Effector CD4-positive, alpha-beta T cell (primary cell): ENCODE measurements around the gene AFG3L2.

ENCODE experiments used
- DNase-seq: peaks from one replicate; pipeline ENCODE4 v3.0.0-alpha.2; 2020

AFG3L2 gene

DNA sequence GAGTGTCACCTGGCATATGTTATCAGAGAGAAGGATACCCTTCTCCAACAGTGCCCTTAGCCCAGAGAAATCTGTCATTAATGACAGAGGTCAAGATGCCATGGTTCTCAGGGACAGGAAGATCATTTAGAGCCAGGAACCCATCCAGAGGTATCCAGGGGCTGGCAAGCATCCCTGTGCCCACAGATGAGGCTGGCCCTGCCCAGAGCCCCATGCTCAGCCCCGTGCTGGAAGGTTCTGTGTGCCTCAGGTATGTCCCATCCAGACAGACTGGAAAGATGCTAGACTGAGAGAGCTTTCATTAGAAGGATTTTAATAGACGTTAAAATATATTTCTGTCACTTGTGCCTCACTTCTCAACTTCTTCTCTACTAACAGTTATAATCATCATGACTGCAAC is 77.2 kb downstream of the AFG3L2 start:
- no peak for DNase-seq

DNA sequence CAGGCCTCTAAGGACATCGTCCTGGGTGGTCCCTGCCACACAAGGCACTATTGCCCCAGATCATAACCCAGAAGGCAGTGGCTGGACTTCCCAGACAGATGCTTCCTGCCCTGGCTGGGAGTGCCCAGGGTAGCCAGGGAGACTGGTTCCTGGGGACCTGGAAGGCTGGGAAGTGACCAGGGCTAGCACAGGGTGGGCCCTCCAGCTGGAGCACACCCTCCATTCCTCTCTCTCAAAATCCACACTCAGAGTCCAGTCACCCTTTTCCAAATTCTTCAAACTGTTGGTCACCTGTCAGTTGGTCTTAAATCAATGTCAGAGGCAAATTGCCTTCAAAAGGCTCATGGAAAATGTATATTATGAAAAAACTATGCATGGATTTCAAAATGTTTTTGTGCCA is 80.6 kb downstream of the AFG3L2 start:
- DNase-seq, result no peak

DNA sequence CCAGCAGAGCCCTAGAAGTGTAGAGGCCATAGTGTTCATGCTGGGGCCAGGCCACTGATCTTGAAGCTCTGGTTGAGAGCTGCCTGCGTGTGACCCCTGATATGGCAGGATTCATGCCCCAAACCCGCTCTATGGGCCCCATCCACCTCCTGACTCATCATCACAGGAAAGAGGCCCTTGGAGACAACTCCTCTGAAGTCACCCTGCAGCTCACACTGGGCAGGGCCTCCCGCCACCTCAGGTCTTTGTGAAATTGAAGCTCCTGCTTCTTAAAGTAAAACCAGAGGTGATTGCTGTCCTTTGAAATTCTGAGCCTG is 81.0 kb downstream of the AFG3L2 start:
- DNase-seq, result no peak

DNA sequence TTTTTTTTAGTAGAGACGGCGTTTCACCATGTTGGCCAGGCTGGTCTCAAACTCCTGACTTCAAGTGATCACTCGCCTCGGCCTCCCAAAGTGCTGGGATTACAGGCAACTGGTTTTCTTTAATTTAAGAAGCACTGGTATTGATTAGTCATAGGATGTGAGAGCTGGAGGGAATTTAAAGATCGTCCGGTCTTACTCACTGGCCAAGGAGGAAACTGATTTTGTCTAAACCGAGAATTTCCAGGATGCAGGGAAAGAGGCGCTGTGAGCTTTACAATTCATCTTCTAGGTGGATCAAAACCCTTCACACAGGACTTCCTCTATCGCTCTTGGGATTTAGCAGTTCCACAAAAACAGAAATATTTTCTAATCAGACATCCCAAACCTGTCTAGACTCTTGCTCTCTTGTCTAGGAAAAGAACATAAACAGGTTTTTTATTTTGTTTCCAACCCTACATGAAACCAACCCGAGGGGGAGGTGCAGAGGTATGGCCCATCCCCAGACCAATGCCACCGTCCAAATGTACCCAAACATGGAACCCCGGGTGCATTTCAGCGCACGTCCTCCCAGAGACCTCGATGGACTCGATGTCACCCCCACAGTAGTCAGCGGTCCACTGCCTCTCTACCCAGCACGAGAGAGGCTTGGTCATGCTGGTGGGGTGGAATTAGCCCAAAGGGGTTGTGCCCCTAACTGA is 81.5 kb downstream of the AFG3L2 start:
- no peak for DNase-seq

DNA sequence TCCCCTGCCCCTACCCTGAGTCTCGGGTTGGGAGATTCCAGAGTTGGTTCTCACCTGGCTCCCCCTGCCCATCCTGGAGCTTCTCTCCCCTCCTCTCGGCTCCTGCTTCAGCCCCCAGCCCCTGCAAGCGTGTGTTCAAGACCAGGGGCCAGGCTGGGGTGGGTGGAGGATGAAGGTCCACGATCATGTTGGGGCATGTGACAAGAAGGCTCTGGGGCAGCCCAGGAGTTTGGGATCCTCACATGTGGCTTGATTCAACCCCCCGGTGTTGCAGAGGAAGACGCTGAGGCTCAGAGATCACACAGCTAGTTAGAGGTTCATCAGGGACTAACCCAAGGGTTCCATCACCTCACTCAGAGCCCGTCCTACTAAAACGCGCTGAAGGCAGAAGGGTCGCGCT is 83.2 kb downstream of the AFG3L2 start:
- DNase-seq, result no peak

DNA sequence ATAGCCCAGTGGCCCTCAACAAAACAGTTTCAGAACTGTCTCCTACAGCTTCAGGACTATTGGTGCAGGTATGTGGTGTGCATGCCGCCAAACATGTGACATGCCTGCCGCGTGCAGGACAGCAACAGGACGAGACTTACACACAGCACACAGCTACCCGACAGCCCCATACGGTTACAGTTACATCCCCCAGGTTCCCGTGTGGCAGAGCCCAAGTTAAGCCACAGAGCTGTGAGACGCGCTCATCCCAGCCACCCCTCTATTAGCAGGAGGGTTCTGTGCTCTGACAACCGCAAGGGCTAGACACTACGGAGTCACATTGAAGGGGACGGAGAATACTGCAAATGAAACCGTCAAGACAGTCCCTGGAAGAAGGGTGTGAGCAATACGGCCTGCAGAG is 85.3 kb downstream of the AFG3L2 start:
- DNase-seq, result no peak

DNA sequence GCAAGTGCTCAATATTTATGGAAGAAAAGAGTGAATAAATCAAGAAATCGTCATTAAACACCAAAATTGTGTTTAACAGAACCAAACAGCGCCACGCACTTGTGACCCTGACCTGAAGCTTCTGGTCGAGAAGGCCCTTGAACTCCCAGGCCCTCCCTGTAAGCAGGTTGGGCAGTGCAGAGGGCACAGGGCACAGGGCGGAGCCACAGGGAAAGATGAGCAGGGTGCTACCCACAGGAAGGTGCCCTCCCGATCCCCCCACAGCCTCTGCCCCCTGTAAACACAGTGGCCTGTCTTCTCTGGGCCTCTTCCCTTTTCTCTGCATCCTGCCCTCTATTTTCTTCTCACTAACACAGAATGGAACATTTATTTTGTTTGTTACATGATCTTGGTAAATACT is 85.9 kb downstream of the AFG3L2 start:
- DNase-seq, result no peak

DNA sequence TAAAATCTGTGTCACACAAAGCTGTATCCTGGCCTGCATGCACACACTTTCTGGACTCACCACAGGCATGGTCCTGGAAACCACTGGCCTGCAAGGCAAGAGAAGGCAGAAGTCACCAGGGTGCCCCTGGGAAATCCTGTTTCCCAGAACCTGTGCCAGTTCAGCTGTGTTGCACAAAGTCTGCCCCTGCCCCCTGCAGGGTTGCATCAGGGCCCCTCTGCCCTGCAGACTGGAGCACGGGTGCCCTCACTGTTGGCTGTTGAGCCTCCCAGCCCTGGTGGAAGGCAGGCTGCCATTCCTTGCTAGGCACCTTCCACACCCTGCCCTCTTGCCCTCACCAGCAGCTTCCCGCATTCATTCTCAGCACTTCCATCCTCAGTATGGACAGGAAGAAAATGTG is 86.9 kb downstream of the AFG3L2 start:
- DNase-seq, result no peak

DNA sequence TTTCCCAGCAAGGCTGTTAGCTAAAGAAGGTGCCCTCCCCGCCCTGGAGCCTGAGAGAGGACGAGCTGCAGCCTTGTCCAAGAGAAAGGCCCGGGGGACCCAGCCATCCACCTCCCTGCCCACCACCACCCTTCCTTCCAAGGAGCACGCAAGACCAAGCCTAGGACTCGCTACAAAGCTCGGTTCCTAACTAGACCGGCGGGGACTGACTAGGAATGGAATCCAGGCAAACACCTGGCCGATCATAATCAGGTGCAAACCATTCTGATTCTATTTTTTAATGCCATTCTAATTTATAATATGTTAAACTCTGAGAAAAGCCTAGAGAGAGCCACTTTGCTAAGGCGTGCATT is 88.6 kb downstream of the AFG3L2 start:
- no peak for DNase-seq

DNA sequence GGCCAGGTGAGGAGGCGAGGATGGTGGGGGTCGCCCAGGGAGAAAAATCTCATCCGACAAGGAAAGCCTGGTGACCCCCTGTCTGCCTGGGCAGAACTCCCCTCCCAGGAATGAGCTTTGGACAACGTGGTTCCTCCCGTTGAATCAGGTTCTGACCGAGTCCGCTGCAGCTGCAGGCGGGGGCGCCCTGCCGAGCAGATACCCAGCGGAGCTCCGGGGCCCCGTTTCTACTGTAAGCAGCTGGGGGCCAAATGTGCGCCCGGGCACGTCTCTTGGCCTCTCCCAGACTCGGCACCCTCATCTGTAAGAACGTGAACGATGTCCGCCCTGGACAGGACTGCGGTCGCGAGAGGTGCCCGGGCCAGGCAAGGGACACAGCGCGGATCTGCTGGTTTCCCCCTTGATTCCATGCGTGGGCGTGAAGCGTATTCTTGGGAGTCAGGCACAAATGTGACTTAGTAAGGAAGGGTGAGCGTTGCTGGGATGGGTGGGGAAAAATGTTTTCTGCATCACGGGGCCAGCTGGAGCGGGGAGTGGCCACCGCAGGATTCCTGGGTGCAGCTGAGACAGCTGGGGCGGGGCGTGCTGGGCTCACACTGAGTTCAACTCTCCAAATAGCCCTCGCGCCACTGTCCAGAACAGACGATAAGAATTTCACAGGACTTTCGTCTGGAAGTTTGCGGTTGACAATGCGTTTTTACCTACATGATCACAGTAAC is 89.2 kb downstream of the AFG3L2 start:
- no peak for DNase-seq

DNA sequence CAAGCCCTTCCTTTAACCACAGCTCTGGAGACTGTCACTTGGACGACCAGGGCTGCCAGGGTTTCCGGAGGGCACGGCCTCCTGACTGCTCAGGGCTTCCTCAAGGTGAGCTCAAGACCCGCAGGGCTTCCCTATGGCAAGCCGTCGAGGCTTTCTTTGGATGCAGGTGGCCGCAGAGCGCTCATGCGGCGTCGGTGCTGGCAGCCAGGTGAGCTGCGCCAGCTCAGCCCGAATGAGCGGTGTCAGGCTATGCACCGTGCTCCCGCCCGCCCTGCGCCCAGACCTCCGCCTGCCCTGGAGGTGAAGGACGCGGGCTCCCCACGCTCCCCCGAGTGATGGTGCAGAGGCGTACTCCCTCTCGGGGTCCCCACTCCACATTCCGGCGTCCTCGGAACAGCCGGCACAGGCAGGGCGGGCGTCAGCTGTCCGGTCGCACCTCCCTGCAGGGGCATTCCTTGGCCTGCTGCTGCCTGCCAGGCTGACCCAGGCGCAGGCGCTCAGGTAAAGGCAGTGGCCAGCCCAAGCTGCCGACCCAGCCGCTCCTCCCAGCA is 89.8 kb downstream of the AFG3L2 start:
- no peak for DNase-seq

DNA sequence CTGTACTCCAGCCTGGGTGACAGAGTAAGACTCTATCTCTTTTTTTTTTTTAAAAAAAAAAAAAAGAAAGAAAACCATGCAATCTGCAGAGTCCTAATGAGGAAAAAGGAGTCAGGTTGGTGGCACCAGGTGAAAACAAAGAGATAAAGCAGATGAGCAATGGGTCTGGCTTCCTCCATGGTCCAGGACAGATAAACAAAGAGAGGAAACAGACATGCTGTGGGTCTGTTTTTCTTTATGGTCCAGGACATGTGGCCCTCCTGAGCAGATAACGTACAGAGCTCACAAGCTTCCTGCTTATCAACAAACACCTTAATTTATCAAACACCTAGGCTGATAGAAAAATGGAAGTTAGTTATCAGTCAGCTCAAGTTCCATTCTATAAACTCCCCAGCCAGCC is 93.4 kb downstream of the AFG3L2 start:
- DNase-seq, result no peak

DNA sequence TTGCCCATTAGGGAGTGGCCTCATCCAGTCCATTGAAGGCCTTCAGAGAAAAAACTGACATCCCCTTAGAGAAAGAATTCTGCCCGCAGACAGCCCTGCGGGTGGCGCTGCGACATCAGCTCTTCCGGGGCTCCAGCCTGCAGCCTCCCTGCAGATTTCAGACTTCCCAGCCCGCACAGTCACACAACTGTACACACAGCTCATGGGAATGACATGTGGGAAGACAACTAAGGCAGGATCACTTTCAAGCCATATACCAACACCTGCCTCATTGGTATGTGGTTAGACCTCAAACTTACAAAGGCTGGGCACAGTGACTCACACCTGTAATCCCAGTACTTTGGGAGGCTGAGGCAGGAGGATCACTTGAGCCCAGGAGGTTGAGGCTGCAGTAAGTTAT is 93.8 kb downstream of the AFG3L2 start:
- DNase-seq, result no peak

DNA sequence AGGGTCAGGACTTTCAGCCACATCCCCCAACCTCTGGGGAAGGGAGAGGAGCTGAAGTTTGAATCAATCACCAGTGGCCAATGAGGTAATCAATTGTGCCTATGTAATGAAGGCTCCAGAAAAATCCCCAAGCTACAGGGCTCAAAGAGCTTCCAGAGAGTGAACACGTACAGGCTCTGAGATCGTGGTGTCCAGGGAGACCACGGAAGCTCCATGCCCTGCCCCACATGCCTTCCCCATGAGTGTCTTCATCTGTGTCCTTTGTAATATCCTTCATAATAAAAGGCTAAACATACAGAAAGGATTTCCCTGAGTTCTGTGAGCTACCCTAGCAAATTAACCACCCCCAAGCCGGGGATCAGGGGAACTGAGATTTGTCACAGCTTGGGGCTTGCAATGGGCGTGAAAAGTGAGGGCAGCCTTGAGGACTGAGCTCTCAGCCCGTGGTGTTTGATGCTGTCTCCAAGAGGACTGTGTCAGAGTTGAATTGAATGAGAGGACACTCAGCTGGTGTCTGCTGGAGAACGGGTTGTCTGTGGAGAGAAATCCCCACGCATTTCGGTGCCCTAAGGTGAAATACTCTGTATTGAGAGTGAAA is 94.5 kb downstream of the AFG3L2 start:
- DNase-seq, result no peak

DNA sequence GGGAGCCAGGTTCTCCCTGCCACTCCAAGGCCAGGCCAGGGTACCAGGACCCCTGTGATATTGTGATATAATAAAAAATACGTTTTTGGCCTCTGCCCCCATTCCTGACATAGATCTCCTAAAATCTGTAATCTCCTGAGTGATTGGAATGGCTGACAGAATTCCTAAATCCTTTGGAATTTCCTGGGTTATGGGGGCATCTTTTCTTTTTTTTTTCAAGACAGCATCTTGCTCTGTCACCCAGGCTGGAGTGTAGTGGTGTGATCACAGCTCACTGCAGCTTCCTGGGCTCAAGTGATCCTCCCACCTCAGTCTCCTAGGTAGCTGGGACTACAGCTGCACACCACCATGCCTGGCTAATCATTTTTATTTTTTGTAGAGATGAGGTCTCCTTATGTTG is 95.2 kb downstream of the AFG3L2 start:
- DNase-seq, result no peak

DNA sequence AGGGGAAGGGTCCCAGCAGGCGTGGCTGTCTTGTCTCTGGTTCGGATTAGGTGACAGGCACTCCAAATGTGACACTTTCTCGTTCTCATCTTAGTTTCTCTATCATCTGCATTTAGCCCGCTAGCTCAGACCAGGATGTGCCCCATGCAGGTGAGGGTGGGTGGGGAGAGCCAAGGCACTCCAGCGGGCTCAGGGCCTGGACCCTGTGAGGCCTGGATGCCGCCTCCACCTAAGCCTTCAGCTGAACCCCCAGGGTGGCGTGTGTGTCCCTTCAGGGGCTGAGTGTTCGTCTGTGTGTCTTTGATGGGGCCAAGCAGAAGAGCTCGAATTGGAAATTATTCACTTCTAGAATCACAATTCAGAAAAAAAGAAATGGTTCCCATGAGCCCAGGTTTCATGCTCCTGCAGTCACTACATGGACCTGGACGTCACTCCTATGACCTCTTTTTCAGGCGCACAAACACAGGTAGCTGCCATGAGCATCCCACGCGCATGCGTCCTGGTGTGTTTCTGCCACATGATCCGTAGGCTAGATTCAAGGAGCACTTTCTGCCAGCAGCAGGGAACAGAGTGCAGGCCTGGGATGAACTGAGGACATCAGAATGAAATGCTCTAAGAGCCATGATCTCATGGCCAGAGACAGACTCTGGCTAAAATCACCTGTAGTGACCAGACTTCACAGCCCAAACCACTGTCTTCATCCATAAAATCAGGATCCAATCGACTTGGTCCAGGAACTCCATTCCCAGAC is 97.1 kb downstream of the AFG3L2 start:
- no peak for DNase-seq
